T-helper 1 cell (primary cell): ENCODE results near the gene NRARP.

Source experiments
- DNase-seq, 5 donors: peaks; one replicate each; pipeline ENCODE4 v3.0.0-alpha.2; 2012 to 2020

The NRARP gene

GRCh38 chr9:137297966-137298365 lies 4.1 kb downstream of the NRARP start:
- no peak for DNase-seq

- DNase-seq: no peak
Measured at GRCh38 chr9:137296670-137297664, 5.1 kb downstream of the NRARP start.

- DNase-seq: peak in 1 of 5 donors; percentile 10
Measured at GRCh38 chr9:137295849-137296669, 6.0 kb downstream of the NRARP start.

- peak in 2 of 5 donors; percentile 10 to 46 for DNase-seq
Measured at GRCh38 chr9:137295238-137295811, 6.7 kb downstream of the NRARP start.

- DNase-seq: peak in 1 of 5 donors; percentile 10
Measured at GRCh38 chr9:137294681-137295237, 7.3 kb downstream of the NRARP start.

- peak in 1 of 5 donors; percentile 9 for DNase-seq
Measured at GRCh38 chr9:137294091-137294680, 7.9 kb downstream of the NRARP start.

GRCh38 chr9:137293482-137294090 lies 8.5 kb downstream of the NRARP start:
- DNase-seq: no peak

- DNase-seq: no peak
Measured at GRCh38 chr9:137293094-137293481, 9.0 kb downstream of the NRARP start.

GRCh38 chr9:137286975-137287383 lies 15.1 kb downstream of the NRARP start:
- no peak for DNase-seq

GRCh38 chr9:137281345-137282116 lies 20.5 kb downstream of the NRARP start:
- DNase-seq: no peak

- DNase-seq: no peak
Measured at GRCh38 chr9:137280474-137281344, 21.4 kb downstream of the NRARP start.

GRCh38 chr9:137279741-137280473 lies 22.2 kb downstream of the NRARP start:
- no peak for DNase-seq

- no peak for DNase-seq
Measured at GRCh38 chr9:137278721-137279711, 23.1 kb downstream of the NRARP start.

- no peak for DNase-seq
Measured at GRCh38 chr9:137278061-137278701, 23.9 kb downstream of the NRARP start.

GRCh38 chr9:137277329-137278041 lies 24.6 kb downstream of the NRARP start, which contains the start of gene TOR4A:
Gene TOR4A (plus strand): TSS chr9:137277726. CDS start chr9:137278690, 964 bp downstream.
- DNase-seq: peak in 1 of 5 donors; percentile 58

- no peak for DNase-seq
Measured at GRCh38 chr9:137276473-137277328, 25.4 kb downstream of the NRARP start.
